Measurements from ENCODE around the gene C7. TPM values are rescaled to one million over a fixed set of nuclear protein-coding genes. Genes with fewer than 3 reads are reported as not detected.

The C7 gene
- total and polyA plus RNA-seq, 2 of the 8 experiments (the other 6 are each of a cell fraction or from before 2014, with no cell fraction given) = 0.08 TPM; not detected in 1

DNA sequence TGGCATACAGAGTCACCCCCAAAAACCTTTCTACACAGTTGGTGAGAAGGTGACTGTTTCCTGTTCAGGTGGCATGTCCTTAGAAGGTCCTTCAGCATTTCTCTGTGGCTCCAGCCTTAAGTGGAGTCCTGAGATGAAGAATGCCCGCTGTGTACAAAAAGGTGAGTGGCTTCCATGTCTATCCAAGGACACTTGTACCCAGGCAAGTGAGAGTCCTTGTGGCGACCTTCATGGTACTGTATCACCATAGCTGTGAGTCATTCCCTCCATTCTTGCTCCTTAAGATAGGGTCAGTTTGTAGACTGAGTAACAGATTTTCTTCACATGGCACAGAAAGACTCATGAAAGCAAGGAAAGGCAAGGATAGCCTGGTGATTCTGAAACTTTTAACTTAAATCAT lies 63.1 kb downstream of the C7 start:
- no peak overlapping the region for H4K5ac ChIP-seq (ENCODE audit: insufficient read length, low read depth, low read length)
- H2BK15ac ChIP-seq (ENCODE audit: low read length) = no peak overlapping the region
- ChIA-PET POLR2A (ENCODE audit: partially characterized antibody) (interaction anchor here (0.6 kb wide), 1 partner anchor 25 kb away, joined by 3 read pairs; no protein-coding TSS in a partner anchor), CTCF (ENCODE audit: partially characterized antibody) (no interaction called here)
- 85% methylated on average over 2 of the region's 2 CpGs; no CpG with 5 or more reads in 1 of the 2 experiments for WGBS, 2 experiments (ENCODE audit: extremely low coverage in 1 of 2, insufficient coverage in 1 of 2, insufficient read length in 1 of 2, insufficient replicate concordance in 2 of 2, low coverage in 1 of 2, low lambda C conversion rate in 2 of 2, missing lambda C conversion rate in 1 of 2)
- H3K4me1 ChIP-seq (replicated peaks in 1 of 4; ENCODE audit: control insufficient read depth in 3 of 4, insufficient read depth in 4 of 4, low read length in 3 of 4) = no peaks in the 10 kb centered on the region
- no peaks in the 10 kb centered on the region for H3K23me2 ChIP-seq (ENCODE audit: low read depth, low read length)
- TF ChIP-seq CBX5 (IDR thresholded peaks at IDR 0.05; ENCODE audit: low read depth, low read length) = no peak
- no peak for TF ChIP-seq EGR1 (IDR thresholded peaks at IDR 0.05; ENCODE audit: borderline replicate concordance, low read depth, low read length)
- H4K8ac ChIP-seq (ENCODE audit: extremely low read depth, insufficient read depth, low read length) = no peak overlapping the region
- no peaks in the 10 kb centered on the region for H4K20me1 ChIP-seq (replicated peaks in 1 of 2; ENCODE audit: control insufficient read depth in 1 of 2, insufficient read depth in 2 of 2, low read length in 2 of 2)
- no peaks in the 10 kb centered on the region for H3K79me1 ChIP-seq (ENCODE audit: low read depth, low read length)
- no peak overlapping the region for H3K18ac ChIP-seq (ENCODE audit: extremely low read depth, low read length)
- no peak overlapping the region for H2BK12ac ChIP-seq (ENCODE audit: low read depth, low read length)
- no peak overlapping the region for H2AK5ac ChIP-seq (ENCODE audit: low read depth, low read length)
- FAIRE-seq (no peak), DNase-seq (ENCODE audit: low read depth in 1 of 2, low spot score in 2 of 2) (no peak)
- no peak overlapping the region for H3K56ac ChIP-seq (replicated peaks; ENCODE audit: insufficient read length, low read depth, low read length)
- no peak overlapping the region for H3K14ac ChIP-seq (ENCODE audit: insufficient read length)
- H3K9me3 ChIP-seq (ENCODE audit: insufficient read depth in 2 of 2, low read depth in 1 of 2, low read length in 1 of 2) = no peaks in the 10 kb centered on the region
- no peaks in the 10 kb centered on the region for H3K36me3 ChIP-seq (ENCODE audit: control insufficient read depth in 2 of 4, insufficient read depth in 4 of 4, low read length in 3 of 4)
- no peak overlapping the region for H2BK120ac ChIP-seq (replicated peaks; ENCODE audit: low read depth, low read length)
- no peak overlapping the region for H2AFZ ChIP-seq (ENCODE audit: low read length)
- H3K9ac ChIP-seq (replicated peaks in 1 of 4; ENCODE audit: extremely low read depth in 1 of 4, low read depth in 3 of 4, low read length in 3 of 4) = no peak overlapping the region
- H3K27ac ChIP-seq (ENCODE audit: low read depth, low read length) = no peak overlapping the region
- H2BK5ac ChIP-seq (ENCODE audit: low read depth, low read length) = no peak overlapping the region
- no peak overlapping the region for H3K4me2 ChIP-seq (ENCODE audit: insufficient read depth in 1 of 2, low read depth in 2 of 2, low read length in 2 of 2)
- H3K27me3 ChIP-seq (replicated peaks in 1 of 4; ENCODE audit: control insufficient read depth in 3 of 4, extremely low read depth in 1 of 4, insufficient read depth in 3 of 4, low read length in 3 of 4) = no peaks in the 10 kb centered on the region
- H2BK20ac ChIP-seq (ENCODE audit: low read length) = no peak overlapping the region
- no peak overlapping the region for H4K91ac ChIP-seq (replicated peaks; ENCODE audit: insufficient read length, low read length)
- H3K4ac ChIP-seq (replicated peaks; ENCODE audit: insufficient read length, low read depth, low read length) = no peak overlapping the region
- H3K23ac ChIP-seq (ENCODE audit: insufficient read length) = no peak overlapping the region
- H3K79me2 ChIP-seq (ENCODE audit: control insufficient read depth in 1 of 2, insufficient read depth in 2 of 2, low read length in 2 of 2) = no peaks in the 10 kb centered on the region
- no peak overlapping the region for H3K4me3 ChIP-seq (ENCODE audit: extremely low read depth in 1 of 4, insufficient read depth in 2 of 4, low read depth in 3 of 4, low read length in 4 of 4)
